Mesenchymal stem cell (in vitro differentiated cells and primary cell): ENCODE results near the gene TCHHL1.

ENCODE experiments used
- DNase-seq: peaks from one replicate; pipeline ENCODE4 v3.0.0-alpha.2; 2013
- H2AFZ ChIP-seq: one replicate; pipeline ENCODE4 v1.6.1; 2013; ENCODE audit warnings: low read depth, mild to moderate bottlenecking, control low read depth, inconsistent platforms, low read length, moderate library complexity
- H2AK5ac ChIP-seq: 2 replicates; pipeline ENCODE4 v1.6.1; 2013; ENCODE audit warnings: low read length, moderate library complexity, mild to moderate bottlenecking, inconsistent platforms; ENCODE audit not compliant: severe bottlenecking
- H2BK120ac ChIP-seq: one replicate; pipeline ENCODE4 v1.6.1; 2013; ENCODE audit warnings: low read depth, mild to moderate bottlenecking, inconsistent platforms, low read length, moderate library complexity
- H2BK12ac ChIP-seq, 2 experiments: one replicate each; pipeline ENCODE4 v1.6.1; 2013; ENCODE audit warnings: inconsistent platforms in 2 of 2, low read length in 2 of 2, mild to moderate bottlenecking in 2 of 2, moderate library complexity in 2 of 2, control low read depth in 1 of 2
- H2BK15ac ChIP-seq: one replicate; pipeline ENCODE4 v1.6.1; 2013; ENCODE audit warnings: mild to moderate bottlenecking, low read depth, inconsistent platforms; ENCODE audit not compliant: poor library complexity, severe bottlenecking
- H2BK5ac ChIP-seq: 2 replicates; pipeline ENCODE4 v1.6.1; 2013; ENCODE audit warnings: low read depth, mild to moderate bottlenecking, low read length, control low read depth, inconsistent platforms; ENCODE audit not compliant: poor library complexity, severe bottlenecking
- H3K14ac ChIP-seq, 2 experiments: one replicate each; pipeline ENCODE4 v1.6.1; 2013; ENCODE audit warnings: inconsistent platforms in 2 of 2, low read length in 2 of 2, control low read depth in 1 of 2, mild to moderate bottlenecking in 1 of 2, moderate library complexity in 1 of 2
- H3K18ac ChIP-seq, 2 experiments: one replicate each; pipeline ENCODE4 v1.6.1; 2013; ENCODE audit warnings: inconsistent platforms in 2 of 2, low read length in 2 of 2, control low read depth in 1 of 2, low read depth in 1 of 2, mild to moderate bottlenecking in 1 of 2
- H3K23ac ChIP-seq, 2 experiments: one replicate each; pipeline ENCODE4 v1.6.1; 2013; ENCODE audit warnings: inconsistent platforms in 2 of 2, low read length in 2 of 2, mild to moderate bottlenecking in 2 of 2, moderate library complexity in 2 of 2, control low read depth in 1 of 2
- H3K27ac ChIP-seq: 2 replicates; pipeline ENCODE4 v1.5.1; 2013; ENCODE audit warnings: mild to moderate bottlenecking, moderate library complexity, low read length, control low read depth, inconsistent platforms; ENCODE audit not compliant: poor library complexity, severe bottlenecking
- H3K27me3 ChIP-seq, 2 experiments: 2 replicates each; pipeline versions ENCODE4 v1.6.1 to v1.7.0; 2013; ENCODE audit warnings: low read length in 2 of 2, mild to moderate bottlenecking in 2 of 2, moderate library complexity in 2 of 2, control low read depth in 1 of 2, inconsistent platforms in 1 of 2; ENCODE audit not compliant: control insufficient read depth in 1 of 2, insufficient read depth in 1 of 2
- H3K36me3 ChIP-seq, 2 experiments: 2 replicates each; pipeline versions ENCODE4 v1.6.1 to v1.7.0; 2013; ENCODE audit warnings: low read length in 2 of 2, control low read depth in 1 of 2, inconsistent platforms in 1 of 2, low read depth in 1 of 2, mild to moderate bottlenecking in 1 of 2; ENCODE audit not compliant: insufficient read depth in 2 of 2, control insufficient read depth in 1 of 2
- H3K4ac ChIP-seq, 2 experiments: one replicate each; pipeline ENCODE4 v1.6.1; 2013; ENCODE audit warnings: inconsistent platforms in 2 of 2, low read length in 2 of 2, mild to moderate bottlenecking in 2 of 2, moderate library complexity in 2 of 2, control low read depth in 1 of 2, low read depth in 1 of 2
- H3K4me1 ChIP-seq: 2 replicates; pipeline ENCODE4 v1.6.1; 2013; ENCODE audit warnings: low read depth, low read length, control low read depth; ENCODE audit not compliant: control insufficient read depth, insufficient read depth
- H3K4me2 ChIP-seq: 2 replicates; pipeline ENCODE4 v1.6.1; 2013; ENCODE audit warnings: low read length, mild to moderate bottlenecking, inconsistent platforms; ENCODE audit not compliant: poor library complexity, severe bottlenecking
- H3K4me3 ChIP-seq, 2 experiments: 2 replicates each; pipeline versions ENCODE4 v1.5.1 to v1.7.0; 2013; ENCODE audit warnings: low read length in 2 of 2, mild to moderate bottlenecking in 2 of 2, control low read depth in 1 of 2, low read depth in 1 of 2; ENCODE audit not compliant: insufficient read depth in 1 of 2
- H3K79me1 ChIP-seq: replicated peaks from 2 replicates; pipeline ENCODE4 v1.6.1; 2013; ENCODE audit warnings: mild to moderate bottlenecking, control low read depth, low read length, inconsistent platforms; ENCODE audit not compliant: poor library complexity, severe bottlenecking
- H3K9ac ChIP-seq: 2 replicates; pipeline ENCODE4 v1.7.0; 2013; ENCODE audit warnings: mild to moderate bottlenecking, low read length, moderate library complexity
- H3K9me3 ChIP-seq: 2 replicates; pipeline ENCODE4 v1.7.0; 2013; ENCODE audit warnings: mild to moderate bottlenecking, low read length; ENCODE audit not compliant: control insufficient read depth
- H4K8ac ChIP-seq: one replicate; pipeline ENCODE4 v1.6.1; 2013; ENCODE audit warnings: inconsistent platforms, mild to moderate bottlenecking, low read length, moderate library complexity
- H4K91ac ChIP-seq: one replicate; pipeline ENCODE4 v1.6.1; 2013; ENCODE audit warnings: mild to moderate bottlenecking, low read length, inconsistent platforms
- WGBS: methylation state at CpG from one replicate; pipeline ENCODE4 v1.1.7; 2013; ENCODE audit warnings: mixed read lengths; 5-methylcytosine and 5-hydroxymethylcytosine counted together

TCHHL1 gene

GRCh38 chr1:152112101-152112884 is 23.4 kb upstream of the TCHHL1 start:
- Histone ChIP-seq H3K79me1 (no peaks in the 10 kb centered on the region), H4K91ac (no peak overlapping the region), H2BK120ac (no peak overlapping the region), H3K9me3 (peaks cover 2% of the 10 kb centered on the region), H3K4me2 (no peak overlapping the region), H3K36me3 (no peaks in the 10 kb centered on the region), H4K8ac (no peak overlapping the region), H3K4me1 (no peaks in the 10 kb centered on the region), H2AK5ac (no peak overlapping the region), H3K14ac (no peak overlapping the region), H3K4ac (no peak overlapping the region), H2BK15ac (no peak overlapping the region), H2AFZ (no peak overlapping the region), H3K9ac (no peak overlapping the region), H3K4me3 (peak overlapping the region in 1 of 2 experiments; percentile 77), H2BK5ac (no peak overlapping the region), H3K27me3 (peaks cover 25 to 83% of the 10 kb centered on the region in 2 experiments), H3K23ac (no peak overlapping the region), H3K18ac (no peak overlapping the region), H2BK12ac (no peak overlapping the region), H3K27ac (no peak overlapping the region)
- 60% methylated on average over 53 of the region's 53 CpGs for WGBS
- no peak for DNase-seq

DNA sequence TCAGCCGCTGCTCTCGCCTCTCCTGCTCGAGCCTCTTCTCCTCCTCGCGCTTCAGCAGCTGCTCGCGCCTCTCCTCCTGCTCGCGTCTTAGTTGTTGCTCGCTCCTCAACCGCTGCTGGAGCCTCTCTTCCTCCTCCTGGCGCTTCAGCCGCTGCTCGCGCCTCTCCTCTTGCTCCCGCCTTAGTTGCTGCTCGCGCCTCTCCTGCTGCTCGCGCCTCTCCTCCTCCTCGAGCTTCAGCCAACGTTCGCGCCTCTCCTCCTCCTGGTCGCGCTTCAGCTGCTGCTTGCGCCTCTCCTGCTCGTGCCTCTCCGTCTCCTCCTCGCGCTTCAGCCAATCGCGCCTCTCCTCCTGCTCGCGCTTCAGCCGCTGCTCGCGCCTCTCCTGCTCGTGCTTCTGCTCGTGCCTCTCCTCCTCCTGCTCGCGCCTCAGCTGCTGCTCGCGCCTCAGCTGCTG is 22.7 kb upstream of the TCHHL1 start:
- Histone ChIP-seq H3K14ac (no peak overlapping the region), H2BK12ac (no peak overlapping the region), H3K27me3 (peaks cover 25 to 83% of the 10 kb centered on the region in 2 experiments), H2BK15ac (no peak overlapping the region), H2AK5ac (no peak overlapping the region), H3K4me2 (no peak overlapping the region), H3K23ac (no peak overlapping the region), H3K18ac (no peak overlapping the region), H3K79me1 (no peaks in the 10 kb centered on the region), H3K4me3 (peak overlapping the region in 1 of 2 experiments; percentile 81), H3K9ac (no peak overlapping the region), H2BK120ac (no peak overlapping the region), H3K4ac (no peak overlapping the region), H3K27ac (no peak overlapping the region), H3K9me3 (peaks cover 2% of the 10 kb centered on the region), H4K8ac (no peak overlapping the region), H4K91ac (no peak overlapping the region), H2BK5ac (no peak overlapping the region), H3K4me1 (no peaks in the 10 kb centered on the region), H3K36me3 (no peaks in the 10 kb centered on the region), H2AFZ (peak overlapping the region; percentile 8)
- 41% methylated on average over 42 of the region's 44 CpGs for WGBS
- no peak for DNase-seq

GRCh38 chr1:152110860-152111514 is 22.1 kb upstream of the TCHHL1 start:
- Histone ChIP-seq H4K8ac (no peak overlapping the region), H3K79me1 (no peaks in the 10 kb centered on the region), H2BK12ac (no peak overlapping the region), H2BK120ac (no peak overlapping the region), H3K18ac (no peak overlapping the region), H3K4me1 (no peaks in the 10 kb centered on the region), H2AFZ (no peak overlapping the region), H2BK5ac (no peak overlapping the region), H3K36me3 (no peaks in the 10 kb centered on the region), H3K4me2 (no peak overlapping the region), H3K23ac (no peak overlapping the region), H3K14ac (no peak overlapping the region), H3K9ac (peak overlapping the region; percentile 48), H3K27ac (no peak overlapping the region), H4K91ac (no peak overlapping the region), H2AK5ac (no peak overlapping the region), H3K4me3 (peak overlapping the region in 1 of 2 experiments; percentile 81), H2BK15ac (no peak overlapping the region), H3K9me3 (peaks cover 2% of the 10 kb centered on the region), H3K4ac (no peak overlapping the region), H3K27me3 (peaks cover 25 to 82% of the 10 kb centered on the region in 2 experiments)
- no peak for DNase-seq
- WGBS = 56% methylated on average over 60 of the region's 60 CpGs

- DNase-seq = no peak
- no peaks in the 10 kb centered on the region for H3K4me1 ChIP-seq
- no peak overlapping the region for H4K8ac ChIP-seq
- no peak overlapping the region for H3K4ac ChIP-seq
- H4K91ac ChIP-seq = no peak overlapping the region
- no peaks in the 10 kb centered on the region for H3K79me1 ChIP-seq
- no peaks in the 10 kb centered on the region for H3K36me3 ChIP-seq
- H2AFZ ChIP-seq = no peak overlapping the region
- H2BK12ac ChIP-seq = no peak overlapping the region
- peak overlapping the region; percentile 48 for H3K9ac ChIP-seq
- peaks cover 2% of the 10 kb centered on the region for H3K9me3 ChIP-seq
- H3K23ac ChIP-seq = no peak overlapping the region
- H2BK15ac ChIP-seq = no peak overlapping the region
- H3K14ac ChIP-seq = no peak overlapping the region
- no peak overlapping the region for H2AK5ac ChIP-seq
- WGBS = 63% methylated on average over 31 of the region's 31 CpGs
- no peak overlapping the region for H3K18ac ChIP-seq
- H3K4me2 ChIP-seq = no peak overlapping the region
- peak overlapping the region in 1 of 2 experiments; percentile 81 for H3K4me3 ChIP-seq
- no peak overlapping the region for H3K27ac ChIP-seq
- no peak overlapping the region for H2BK120ac ChIP-seq
- H3K27me3 ChIP-seq = peaks cover 25 to 82% of the 10 kb centered on the region in 2 experiments
- H2BK5ac ChIP-seq = no peak overlapping the region
Measured at GRCh38 chr1:152110365-152110859, 21.5 kb upstream of the TCHHL1 start.
